Measurements from ENCODE around the gene DDC. TPM values are rescaled to one million over a fixed set of nuclear protein-coding genes. Genes with fewer than 3 reads are reported as not detected.
"Not testable (repeated sequence)": the region's sequence is repeated elsewhere in the genome, so short reads cannot be mapped to it uniquely, and the experiment has no call there.

Gene DDC
- total RNA-seq, 1 donor from 2014 or later = 3.0 TPM

DNA sequence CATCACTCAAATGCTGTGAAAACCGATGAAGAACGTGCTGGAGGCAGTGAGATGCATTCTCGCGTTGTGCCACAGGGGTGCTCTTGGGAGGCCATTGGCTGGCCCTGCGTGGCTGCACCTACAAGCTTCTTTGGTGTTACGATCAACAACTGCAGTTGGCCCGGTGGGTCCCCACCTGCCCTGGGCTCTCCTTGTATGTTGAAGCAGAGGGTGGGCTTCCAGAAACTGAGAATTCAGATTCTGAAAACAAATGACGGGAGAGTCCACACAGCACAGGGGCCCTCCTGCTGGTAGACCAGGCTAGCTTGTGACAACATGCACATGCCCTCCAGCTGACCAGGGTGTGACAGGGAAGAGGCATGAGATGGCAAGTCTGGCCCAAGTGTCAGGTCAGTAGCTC lies 23.7 kb upstream of the DDC start:
- TF ChIP-seq CTCF (IDR thresholded peaks at IDR 0.05) = no peak
- H3K27ac ChIP-seq = no peak overlapping the region
- no peak overlapping the region for H3K4me3 ChIP-seq
- peaks cover 24% of the 10 kb centered on the region for H3K36me3 ChIP-seq
- H3K4me1 ChIP-seq = no peaks in the 10 kb centered on the region
- H3K9me3 ChIP-seq = no peaks in the 10 kb centered on the region
- DNase-seq (no peak), ATAC-seq (no peak)
- no peaks in the 10 kb centered on the region for H3K27me3 ChIP-seq (ENCODE audit: low read depth)
- intact Hi-C loops (cut with DNase I) = no loop called here

DNA sequence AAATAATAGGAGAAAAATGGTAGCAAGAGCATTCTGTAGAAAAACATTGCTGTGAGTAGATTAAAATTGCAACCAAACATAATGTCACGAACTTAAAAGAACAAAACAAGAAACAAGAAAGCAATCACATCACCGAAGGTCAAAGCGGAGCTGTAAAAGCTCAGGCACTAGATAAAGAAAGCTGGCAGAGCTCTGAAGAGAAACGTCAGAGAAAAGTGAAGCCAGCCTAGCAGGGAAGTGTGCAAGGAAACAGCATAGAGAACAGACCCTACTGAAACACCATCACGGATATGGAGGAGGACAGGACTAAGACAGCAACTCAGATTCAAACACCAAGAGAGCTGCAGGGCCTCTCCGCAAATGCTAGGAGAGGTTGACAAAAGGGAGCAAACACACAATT lies 22.5 kb upstream of the DDC start:
- H3K27me3 ChIP-seq (ENCODE audit: low read depth) = no peaks in the 10 kb centered on the region
- H3K9me3 ChIP-seq = peaks cover 6% of the 10 kb centered on the region
- H3K36me3 ChIP-seq = peaks cover 12% of the 10 kb centered on the region
- H3K27ac ChIP-seq = no peak overlapping the region
- H3K4me3 ChIP-seq = no peak overlapping the region
- ATAC-seq (no peak), DNase-seq (no peak)
- intact Hi-C loops (cut with DNase I) = no loop called here
- TF ChIP-seq CTCF (IDR thresholded peaks at IDR 0.05) = no peak
- H3K4me1 ChIP-seq = no peaks in the 10 kb centered on the region

DNA sequence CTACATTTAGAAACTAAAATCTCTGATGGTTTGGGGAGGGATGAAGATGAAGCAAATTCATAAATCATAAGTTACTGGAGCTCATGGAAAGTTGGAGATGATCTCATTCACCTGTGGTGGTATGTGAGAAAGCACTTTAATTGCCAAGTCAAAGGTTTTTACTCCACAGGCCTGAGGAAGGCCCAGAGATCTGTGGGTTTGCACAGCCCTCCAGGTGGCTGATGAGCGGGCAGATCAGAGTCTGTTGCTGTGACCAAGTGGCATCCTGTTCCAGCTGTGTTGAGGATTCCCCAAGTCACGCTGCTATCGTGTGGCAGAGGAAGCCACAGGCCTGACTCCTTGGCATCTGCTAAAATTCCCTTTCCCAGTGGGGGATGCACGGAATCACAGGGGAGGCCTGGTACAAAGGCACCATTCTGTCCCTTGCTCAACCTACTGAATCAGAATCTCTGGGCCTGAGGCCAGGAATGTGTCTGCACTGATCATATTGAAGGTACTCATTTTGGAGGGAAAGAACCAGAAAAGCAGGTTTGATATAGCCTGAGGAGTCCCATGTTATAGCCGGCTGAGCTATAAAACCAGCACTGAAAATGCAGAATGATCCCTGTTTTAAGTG lies 19.7 kb upstream of the DDC start:
- no peak for ATAC-seq
- intact Hi-C loops (cut with DNase I) = no loop called here
- H3K4me3 ChIP-seq = no peak overlapping the region
- TF ChIP-seq CTCF (IDR thresholded peaks at IDR 0.05) = no peak
- H3K27me3 ChIP-seq (ENCODE audit: low read depth) = no peaks in the 10 kb centered on the region
- DNase-seq = no peak
- no peaks in the 10 kb centered on the region for H3K36me3 ChIP-seq
- no peak overlapping the region for H3K27ac ChIP-seq
- no peaks in the 10 kb centered on the region for H3K4me1 ChIP-seq
- H3K9me3 ChIP-seq = peaks cover 6% of the 10 kb centered on the region

DNA sequence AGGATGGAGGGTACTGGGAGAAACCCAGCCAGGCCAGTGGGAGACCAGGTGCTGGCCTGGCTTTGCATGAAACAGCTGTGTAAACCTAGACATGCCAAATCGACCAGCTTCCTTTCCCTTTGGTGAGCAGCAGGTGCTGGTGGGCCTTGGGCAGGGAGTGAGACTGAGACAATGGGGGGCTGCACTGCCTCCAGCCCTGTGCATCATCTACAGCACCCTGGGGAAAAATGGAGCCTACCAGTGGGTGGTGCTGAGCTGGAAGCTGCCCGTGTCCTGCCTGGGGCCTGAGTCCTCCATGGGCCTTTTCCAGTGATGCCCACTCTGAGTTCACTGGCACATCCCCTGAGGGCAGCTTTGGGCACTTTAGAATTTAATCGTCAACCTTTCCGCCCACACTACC lies 19.2 kb upstream of the DDC start:
- no peak for TF ChIP-seq CTCF (IDR thresholded peaks at IDR 0.05)
- Histone ChIP-seq H3K27me3 (ENCODE audit: low read depth) (no peaks in the 10 kb centered on the region), H3K27ac (no peak overlapping the region), H3K36me3 (no peaks in the 10 kb centered on the region), H3K4me1 (no peaks in the 10 kb centered on the region), H3K4me3 (no peak overlapping the region), H3K9me3 (peaks cover 6% of the 10 kb centered on the region)
- DNase-seq = no peak
- no peak for ATAC-seq
- intact Hi-C loops (cut with DNase I) = no loop called here

DNA sequence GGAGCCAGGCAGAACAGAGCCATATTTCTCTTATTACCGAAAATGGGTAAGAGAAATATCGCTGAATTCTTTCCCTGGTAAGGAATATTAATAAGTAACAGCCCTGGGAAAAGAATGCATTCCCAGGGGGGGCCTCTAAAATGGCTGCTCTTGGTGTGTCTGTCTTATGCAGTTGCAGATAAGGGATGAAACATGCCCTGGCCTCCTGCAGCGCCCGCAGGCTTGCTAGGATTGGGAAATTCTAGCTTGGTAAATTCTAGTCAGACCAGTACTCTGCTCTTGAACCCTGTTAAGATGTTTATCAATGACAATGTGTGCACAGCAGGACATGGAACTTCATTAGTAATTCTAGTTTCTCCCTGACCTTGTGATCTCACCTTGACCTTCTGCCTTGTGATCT lies 18.1 kb upstream of the DDC start:
- DNase-seq; H3K27ac ChIP-seq; H3K4me3 ChIP-seq; ATAC-seq; H3K4me1 ChIP-seq; H3K27me3 ChIP-seq (ENCODE audit: low read depth); H3K9me3 ChIP-seq; intact Hi-C loops (cut with DNase I); H3K36me3 ChIP-seq: not testable (repeated sequence)

GRCh38 chr7:50582271-50582670 lies 17.1 kb upstream of the DDC start:
- H3K27ac ChIP-seq; H3K4me3 ChIP-seq; DNase-seq; ATAC-seq; H3K27me3 ChIP-seq (ENCODE audit: low read depth); intact Hi-C loops (cut with DNase I); H3K36me3 ChIP-seq; H3K9me3 ChIP-seq; H3K4me1 ChIP-seq: not testable (repeated sequence)

GRCh38 chr7:50580666-50581065 lies 15.5 kb upstream of the DDC start:
- H3K36me3 ChIP-seq; ATAC-seq; H3K27ac ChIP-seq; DNase-seq; intact Hi-C loops (cut with DNase I); H3K9me3 ChIP-seq; H3K4me3 ChIP-seq; H3K4me1 ChIP-seq; H3K27me3 ChIP-seq (ENCODE audit: low read depth): not testable (repeated sequence)

All from lower lobe of right lung (tissue), 2 donors.